NCI-H146 (cell line): ENCODE measurements around the gene RPL32.
"Not testable (repeated sequence)": the region's sequence is repeated elsewhere in the genome, so short reads cannot be mapped to it uniquely, and the experiment has no call there.

Experiments used
- DNase-seq: peaks from one replicate; lab custom pipeline; 2025; lab: John Stamatoyannopoulos, UW

RPL32 gene

GRCh38 chr3:12808587-12808986 lies 32.8 kb downstream of the RPL32 start:
- DNase-seq: no peak

GRCh38 chr3:12807601-12808359 lies 33.6 kb downstream of the RPL32 start:
- no peak for DNase-seq

GRCh38 chr3:12807066-12807465 lies 34.3 kb downstream of the RPL32 start:
- DNase-seq: no peak

- no peak for DNase-seq
Measured at GRCh38 chr3:12803371-12803770, 38.0 kb downstream of the RPL32 start.

- no peak for DNase-seq
Measured at GRCh38 chr3:12799525-12800440, 41.6 kb downstream of the RPL32 start.

- no peak for DNase-seq
Measured at GRCh38 chr3:12798559-12799179, 42.7 kb downstream of the RPL32 start.

- DNase-seq: no peak
Measured at GRCh38 chr3:12797892-12798558, 43.3 kb downstream of the RPL32 start.

- DNase-seq: no peak
Measured at GRCh38 chr3:12797124-12797891, 44.1 kb downstream of the RPL32 start.

- DNase-seq: peak; percentile 50
Measured at GRCh38 chr3:12796171-12797123, 44.9 kb downstream of the RPL32 start, which contains the start of gene CAND2. Gene CAND2, plus strand, starts transcription at chr3:12796680. Its CDS starts 41 bp downstream, at chr3:12796721.

- no peak for DNase-seq
Measured at GRCh38 chr3:12793701-12794100, 47.7 kb downstream of the RPL32 start.

GRCh38 chr3:12791430-12791829 lies 49.9 kb downstream of the RPL32 start:
- DNase-seq: no peak

- DNase-seq: not testable (repeated sequence)
Measured at GRCh38 chr3:12787967-12788690, 53.2 kb downstream of the RPL32 start.

- DNase-seq: peak; percentile 50
Measured at GRCh38 chr3:12787346-12787745, 54.0 kb downstream of the RPL32 start.

GRCh38 chr3:12785096-12785495 lies 56.3 kb downstream of the RPL32 start:
- no peak for DNase-seq
